CD4-positive, alpha-beta T cell treated with Interleukin-15 for 1 hour (primary cell): ENCODE measurements around the gene SLC29A3.

Source experiments
- DNase-seq: peaks from one replicate; pipeline ENCODE4 v3.0.0-alpha.2; 2020

Gene SLC29A3

GRCh38 chr10:71374481-71375233, 55.6 kb downstream of the SLC29A3 start:
- DNase-seq = no peak

- no peak for DNase-seq
Measured at GRCh38 chr10:71375952-71376351, 56.9 kb downstream of the SLC29A3 start.

GRCh38 chr10:71378336-71379117, 59.5 kb downstream of the SLC29A3 start:
- DNase-seq = no peak

- no peak for DNase-seq
Measured at GRCh38 chr10:71379118-71379766, 60.2 kb downstream of the SLC29A3 start.

- DNase-seq = no peak
Measured at GRCh38 chr10:71380841-71381240, 61.8 kb downstream of the SLC29A3 start.

GRCh38 chr10:71381611-71382010, 62.6 kb downstream of the SLC29A3 start:
- no peak for DNase-seq

GRCh38 chr10:71382028-71382427, 63.0 kb downstream of the SLC29A3 start:
- DNase-seq = no peak

- no peak for DNase-seq
Measured at GRCh38 chr10:71382757-71383156, 63.7 kb downstream of the SLC29A3 start.

GRCh38 chr10:71383972-71384687, 65.1 kb downstream of the SLC29A3 start:
- peak; percentile 67 for DNase-seq

GRCh38 chr10:71388171-71388570, 69.1 kb downstream of the SLC29A3 start:
- no peak for DNase-seq

GRCh38 chr10:71388583-71389310, 69.7 kb downstream of the SLC29A3 start:
- DNase-seq = no peak

- no peak for DNase-seq
Measured at GRCh38 chr10:71389768-71390460, 70.9 kb downstream of the SLC29A3 start.

GRCh38 chr10:71390461-71390835, 71.4 kb downstream of the SLC29A3 start:
- DNase-seq = no peak

- no peak for DNase-seq
Measured at GRCh38 chr10:71390921-71391690, 72.0 kb downstream of the SLC29A3 start.

GRCh38 chr10:71391701-71392100, 72.6 kb downstream of the SLC29A3 start:
- no peak for DNase-seq

- DNase-seq = no peak
Measured at GRCh38 chr10:71392292-71392691, 73.2 kb downstream of the SLC29A3 start.

- DNase-seq = no peak
Measured at GRCh38 chr10:71392791-71393781, 74.0 kb downstream of the SLC29A3 start.

- DNase-seq = no peak
Measured at GRCh38 chr10:71393841-71394475, 74.9 kb downstream of the SLC29A3 start.

GRCh38 chr10:71394926-71395562, 76.0 kb downstream of the SLC29A3 start:
- DNase-seq = no peak
